SH-SY5Y (cell line): ENCODE measurements around the gene EPS8L2.

ENCODE experiments used
- GATA2 ChIP-seq: IDR thresholded peaks from 2 replicates; pipeline ENCODE4 v1.6.1; 2011; ENCODE audit warnings: mild to moderate bottlenecking, low read depth, low read length
- GATA3 ChIP-seq: IDR thresholded peaks from 2 replicates; pipeline ENCODE4 v1.6.1; 2011; ENCODE audit warnings: low read depth, mild to moderate bottlenecking, low read length, moderate library complexity

DNA sequence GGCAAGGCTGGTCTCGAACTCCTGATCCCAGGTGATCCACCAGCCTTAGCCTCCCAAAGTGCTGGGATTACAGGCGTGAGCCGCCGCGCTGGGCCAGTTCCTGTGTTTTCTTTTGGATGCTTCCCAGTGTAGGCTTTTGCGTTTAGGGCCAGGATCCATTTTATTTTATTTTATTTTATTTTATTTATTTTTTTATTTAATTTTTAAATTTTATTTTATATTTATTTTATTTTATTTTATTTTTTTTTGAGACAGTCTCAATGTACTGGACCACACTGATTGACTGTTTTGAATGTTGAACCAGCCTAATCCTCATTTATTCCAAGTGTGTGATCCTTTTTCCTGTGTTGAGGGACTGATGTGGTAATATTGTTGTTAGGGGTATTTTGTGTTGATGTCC, 8.4 kb downstream of the EPS8L2 start:
- no peak for TF ChIP-seq GATA3
- no peak for TF ChIP-seq GATA2
